Mesenchymal stem cell (in vitro differentiated cells and primary cell): ENCODE results near the gene B3GNT9.

Experiments
- DNase-seq: peaks from one replicate; pipeline ENCODE4 v3.0.0-alpha.2; 2013
- H2AFZ ChIP-seq: one replicate; pipeline ENCODE4 v1.6.1; 2013; ENCODE audit warnings: low read depth, mild to moderate bottlenecking, control low read depth, inconsistent platforms, low read length, moderate library complexity
- H2AK5ac ChIP-seq: 2 replicates; pipeline ENCODE4 v1.6.1; 2013; ENCODE audit warnings: low read length, moderate library complexity, mild to moderate bottlenecking, inconsistent platforms; ENCODE audit not compliant: severe bottlenecking
- H2BK120ac ChIP-seq: one replicate; pipeline ENCODE4 v1.6.1; 2013; ENCODE audit warnings: low read depth, mild to moderate bottlenecking, inconsistent platforms, low read length, moderate library complexity
- H2BK12ac ChIP-seq, 2 experiments: one replicate each; pipeline ENCODE4 v1.6.1; 2013; ENCODE audit warnings: inconsistent platforms in 2 of 2, low read length in 2 of 2, mild to moderate bottlenecking in 2 of 2, moderate library complexity in 2 of 2, control low read depth in 1 of 2
- H2BK15ac ChIP-seq: one replicate; pipeline ENCODE4 v1.6.1; 2013; ENCODE audit warnings: mild to moderate bottlenecking, low read depth, inconsistent platforms; ENCODE audit not compliant: poor library complexity, severe bottlenecking
- H2BK5ac ChIP-seq: 2 replicates; pipeline ENCODE4 v1.6.1; 2013; ENCODE audit warnings: low read depth, mild to moderate bottlenecking, low read length, control low read depth, inconsistent platforms; ENCODE audit not compliant: poor library complexity, severe bottlenecking
- H3K14ac ChIP-seq, 2 experiments: one replicate each; pipeline ENCODE4 v1.6.1; 2013; ENCODE audit warnings: inconsistent platforms in 2 of 2, low read length in 2 of 2, control low read depth in 1 of 2, mild to moderate bottlenecking in 1 of 2, moderate library complexity in 1 of 2
- H3K18ac ChIP-seq, 2 experiments: one replicate each; pipeline ENCODE4 v1.6.1; 2013; ENCODE audit warnings: inconsistent platforms in 2 of 2, low read length in 2 of 2, control low read depth in 1 of 2, low read depth in 1 of 2, mild to moderate bottlenecking in 1 of 2
- H3K23ac ChIP-seq, 2 experiments: one replicate each; pipeline ENCODE4 v1.6.1; 2013; ENCODE audit warnings: inconsistent platforms in 2 of 2, low read length in 2 of 2, mild to moderate bottlenecking in 2 of 2, moderate library complexity in 2 of 2, control low read depth in 1 of 2
- H3K27ac ChIP-seq: 2 replicates; pipeline ENCODE4 v1.5.1; 2013; ENCODE audit warnings: mild to moderate bottlenecking, moderate library complexity, low read length, control low read depth, inconsistent platforms; ENCODE audit not compliant: poor library complexity, severe bottlenecking
- H3K27me3 ChIP-seq, 2 experiments: 2 replicates each; pipeline versions ENCODE4 v1.6.1 to v1.7.0; 2013; ENCODE audit warnings: low read length in 2 of 2, mild to moderate bottlenecking in 2 of 2, moderate library complexity in 2 of 2, control low read depth in 1 of 2, inconsistent platforms in 1 of 2; ENCODE audit not compliant: control insufficient read depth in 1 of 2, insufficient read depth in 1 of 2
- H3K36me3 ChIP-seq, 2 experiments: 2 replicates each; pipeline versions ENCODE4 v1.6.1 to v1.7.0; 2013; ENCODE audit warnings: low read length in 2 of 2, control low read depth in 1 of 2, inconsistent platforms in 1 of 2, low read depth in 1 of 2, mild to moderate bottlenecking in 1 of 2; ENCODE audit not compliant: insufficient read depth in 2 of 2, control insufficient read depth in 1 of 2
- H3K4ac ChIP-seq, 2 experiments: one replicate each; pipeline ENCODE4 v1.6.1; 2013; ENCODE audit warnings: inconsistent platforms in 2 of 2, low read length in 2 of 2, mild to moderate bottlenecking in 2 of 2, moderate library complexity in 2 of 2, control low read depth in 1 of 2, low read depth in 1 of 2
- H3K4me1 ChIP-seq: 2 replicates; pipeline ENCODE4 v1.6.1; 2013; ENCODE audit warnings: low read depth, low read length, control low read depth; ENCODE audit not compliant: control insufficient read depth, insufficient read depth
- H3K4me2 ChIP-seq: 2 replicates; pipeline ENCODE4 v1.6.1; 2013; ENCODE audit warnings: low read length, mild to moderate bottlenecking, inconsistent platforms; ENCODE audit not compliant: poor library complexity, severe bottlenecking
- H3K4me3 ChIP-seq, 2 experiments: 2 replicates each; pipeline versions ENCODE4 v1.5.1 to v1.7.0; 2013; ENCODE audit warnings: low read length in 2 of 2, mild to moderate bottlenecking in 2 of 2, control low read depth in 1 of 2, low read depth in 1 of 2; ENCODE audit not compliant: insufficient read depth in 1 of 2
- H3K79me1 ChIP-seq: replicated peaks from 2 replicates; pipeline ENCODE4 v1.6.1; 2013; ENCODE audit warnings: mild to moderate bottlenecking, control low read depth, low read length, inconsistent platforms; ENCODE audit not compliant: poor library complexity, severe bottlenecking
- H3K9ac ChIP-seq: 2 replicates; pipeline ENCODE4 v1.7.0; 2013; ENCODE audit warnings: mild to moderate bottlenecking, low read length, moderate library complexity
- H3K9me3 ChIP-seq: 2 replicates; pipeline ENCODE4 v1.7.0; 2013; ENCODE audit warnings: mild to moderate bottlenecking, low read length; ENCODE audit not compliant: control insufficient read depth
- H4K8ac ChIP-seq: one replicate; pipeline ENCODE4 v1.6.1; 2013; ENCODE audit warnings: inconsistent platforms, mild to moderate bottlenecking, low read length, moderate library complexity
- H4K91ac ChIP-seq: one replicate; pipeline ENCODE4 v1.6.1; 2013; ENCODE audit warnings: mild to moderate bottlenecking, low read length, inconsistent platforms
- WGBS: methylation state at CpG from one replicate; pipeline ENCODE4 v1.1.7; 2013; ENCODE audit warnings: mixed read lengths; 5-methylcytosine and 5-hydroxymethylcytosine counted together

Gene B3GNT9

GRCh38 chr16:67177743-67178699, 27.2 kb upstream of the B3GNT9 start:
- Histone ChIP-seq H2AK5ac (no peak overlapping the region), H2BK120ac (no peak overlapping the region)
- 12% methylated on average over 53 of the region's 73 CpGs for WGBS

GRCh38 chr16:67176662-67177061, 25.9 kb upstream of the B3GNT9 start:
- Histone ChIP-seq H2BK120ac (no peak overlapping the region), H2AK5ac (no peak overlapping the region), H3K18ac (no peak overlapping the region), H2BK5ac (no peak overlapping the region), H3K4me2 (no peak overlapping the region), H4K8ac (no peak overlapping the region), H3K23ac (no peak overlapping the region), H4K91ac (no peak overlapping the region), H2BK15ac (no peak overlapping the region), H3K4ac (no peak overlapping the region), H2BK12ac (no peak overlapping the region), H3K36me3 (peaks cover 0 to 34% of the 10 kb centered on the region in 2 experiments), H3K79me1 (peaks cover 25% of the 10 kb centered on the region), H3K9me3 (no peaks in the 10 kb centered on the region), H3K27ac (no peak overlapping the region), H3K9ac (no peak overlapping the region), H3K27me3 (no peaks in the 10 kb centered on the region), H3K14ac (no peak overlapping the region), H3K4me3 (no peak overlapping the region), H3K4me1 (peaks cover 31% of the 10 kb centered on the region), H2AFZ (no peak overlapping the region)
- DNase-seq = no peak
- WGBS = 92% methylated on average over 12 of the region's 12 CpGs

More at GRCh38 chr16:67177743-67178699, 27.2 kb upstream of the B3GNT9 start:
- Histone ChIP-seq H2AFZ (peak overlapping the region; percentile 1), H3K36me3 (peaks cover 0 to 34% of the 10 kb centered on the region in 2 experiments), H3K4me1 (peaks cover 31% of the 10 kb centered on the region), H3K9ac (peak overlapping the region; percentile 32), H3K27me3 (no peaks in the 10 kb centered on the region), H3K9me3 (no peaks in the 10 kb centered on the region), H3K4ac (no peak overlapping the region), H3K27ac (no peak overlapping the region), H2BK12ac (peak overlapping the region in 1 of 2 experiments; percentile 34), H3K23ac (peak overlapping the region in 1 of 2 experiments; percentile 9), H3K79me1 (peaks cover 27% of the 10 kb centered on the region), H3K4me3 (peak overlapping the region; percentile 53 to 71), H3K14ac (peak overlapping the region in 1 of 2 experiments; percentile 70), H3K18ac (peak overlapping the region in 1 of 2 experiments; percentile 25), H2BK5ac (no peak overlapping the region), H2BK15ac (no peak overlapping the region), H4K91ac (peak overlapping the region; percentile 21), H3K4me2 (peak overlapping the region; percentile 86), H4K8ac (no peak overlapping the region)
- peak; percentile 74 for DNase-seq

- 71% methylated on average over 31 of the region's 31 CpGs for WGBS
- H3K14ac ChIP-seq = peak overlapping the region in 1 of 2 experiments; percentile 18
Measured at GRCh38 chr16:67174706-67175231, 24.0 kb upstream of the B3GNT9 start.

More at GRCh38 chr16:67174706-67175231, 24.0 kb upstream of the B3GNT9 start:
- no peak overlapping the region for H2AK5ac ChIP-seq
- H2BK12ac ChIP-seq = peak overlapping the region in 1 of 2 experiments; percentile 12
- H3K23ac ChIP-seq = no peak overlapping the region
- H3K36me3 ChIP-seq = peaks cover 0 to 24% of the 10 kb centered on the region in 2 experiments
- H3K4ac ChIP-seq = peak overlapping the region in 1 of 2 experiments; percentile 50
- no peak overlapping the region for H2BK5ac ChIP-seq
- H3K79me1 ChIP-seq = peaks cover 11% of the 10 kb centered on the region
- no peak overlapping the region for H2AFZ ChIP-seq
- peaks cover 39% of the 10 kb centered on the region for H3K4me1 ChIP-seq
- H2BK15ac ChIP-seq = peak overlapping the region; percentile 60
- H3K9me3 ChIP-seq = no peaks in the 10 kb centered on the region
- peak overlapping the region; percentile 83 for H4K8ac ChIP-seq
- no peaks in the 10 kb centered on the region for H3K27me3 ChIP-seq
- H3K9ac ChIP-seq = peak overlapping the region; percentile 80
- peak overlapping the region in 1 of 2 experiments; percentile 82 for H3K4me3 ChIP-seq
- peak overlapping the region; percentile 90 for H3K4me2 ChIP-seq
- peak overlapping the region; percentile 64 for H4K91ac ChIP-seq
- H3K27ac ChIP-seq = no peak overlapping the region
- no peak for DNase-seq
- peak overlapping the region; percentile 81 for H2BK120ac ChIP-seq
- peak overlapping the region in 1 of 2 experiments; percentile 38 for H3K18ac ChIP-seq
